ENCODE results near the gene IFT74. TPM values are rescaled to one million over a fixed set of nuclear protein-coding genes. Genes with fewer than 3 reads are reported as not detected.
A peak's percentile ranks its signal among the peaks of the same experiment; 100 is the strongest.

Gene IFT74
- total and polyA plus RNA-seq, 10 of the 15 experiments (the other 5 are each of a cell fraction or from before 2014, with no cell fraction given): 7.6 to 15.4 (median 12.3) TPM

DNA sequence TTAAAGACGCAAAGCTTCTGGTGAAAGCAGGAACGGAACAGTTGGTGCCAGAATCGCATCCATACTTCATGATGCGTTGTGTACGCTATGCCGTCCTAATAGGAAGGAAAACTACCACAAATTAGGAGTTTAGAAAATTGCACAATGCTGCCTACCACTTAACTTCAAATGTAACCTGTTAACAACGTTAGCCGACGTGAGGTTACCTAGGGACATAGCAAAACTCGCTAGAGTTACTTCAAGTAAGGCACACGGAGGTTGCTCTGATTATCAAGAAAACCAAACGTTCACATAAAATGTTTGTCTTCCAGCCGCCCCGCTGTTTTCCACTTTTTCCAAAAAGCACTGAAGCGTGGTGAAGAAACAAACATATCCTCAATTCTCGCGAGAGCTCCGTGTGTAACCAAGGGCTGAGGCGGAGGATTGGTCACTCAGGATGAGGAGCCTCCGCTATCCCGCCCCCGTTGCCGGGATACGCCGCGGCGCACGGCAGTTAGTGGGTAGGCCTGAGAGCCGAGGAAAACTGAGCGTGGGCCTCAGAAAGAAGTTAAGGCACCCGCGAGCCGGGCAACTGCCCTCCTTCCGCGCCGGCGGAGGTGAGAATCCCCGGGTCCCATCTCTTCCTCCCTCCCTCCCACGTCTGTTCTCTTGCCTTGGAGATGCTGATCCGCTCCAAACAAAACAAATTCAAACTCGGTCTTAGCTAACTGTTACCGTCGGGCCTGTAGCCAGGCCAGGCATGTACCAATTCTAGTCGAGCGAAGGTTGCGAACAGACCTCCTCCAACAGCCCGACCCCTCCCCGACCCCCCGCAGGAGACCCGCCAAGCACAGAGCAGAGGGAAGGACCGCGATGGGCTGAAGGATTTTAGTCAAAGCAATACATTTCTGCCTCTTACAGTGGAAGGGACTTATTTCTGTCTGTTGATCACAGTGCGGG is at the start of gene IFT74 (continued):
- peak; percentile 21; the same call in 1 of the 2 replicates for TF ChIP-seq EED (IDR thresholded peaks at IDR 0.05; ENCODE audit: low read depth)

- 96% methylated on average over 2 of the region's 2 CpGs for WGBS (ENCODE audit: insufficient coverage, insufficient replicate concordance, low lambda C conversion rate, missing lambda C conversion rate)
- H3K36me3 ChIP-seq (ENCODE audit: control insufficient read depth in 2 of 2, insufficient read depth in 2 of 2, low read length in 1 of 2): peaks cover 2 to 23% of the 10 kb centered on the region in 2 experiments
- no peaks in the 10 kb centered on the region for H3K79me2 ChIP-seq (ENCODE audit: control insufficient read depth, insufficient read depth, low read length)
- in situ Hi-C loops (cut with MboI) (no loop called here), intact Hi-C loops (cut with micrococcal nuclease; ENCODE audit: unreplicated experiment) (no loop called here)
- FAIRE-seq (no peak), ATAC-seq (no peak), DNase-seq (ENCODE audit: low read depth, low spot score) (no peak)
- no peaks in the 10 kb centered on the region for H3K9me3 ChIP-seq (replicated peaks; ENCODE audit: control insufficient read depth, insufficient read depth, low read length)
- H3K9ac ChIP-seq (ENCODE audit: control insufficient read depth, insufficient read depth, low read length): no peak overlapping the region
- CTCF ChIA-PET: interaction anchor here (1.8 kb wide), 1 partner anchor 15 kb away, joined by 7 read pairs; no protein-coding TSS in a partner anchor
- no peak overlapping the region for H3K27ac ChIP-seq (ENCODE audit: control insufficient read depth, insufficient read depth)
- no peaks in the 10 kb centered on the region for H4K20me1 ChIP-seq (ENCODE audit: control insufficient read depth, insufficient read depth)
- H3K27me3 ChIP-seq (replicated peaks in 1 of 2; ENCODE audit: control insufficient read depth in 2 of 2, insufficient read depth in 2 of 2, low read length in 1 of 2): no peaks in the 10 kb centered on the region
- no peaks in the 10 kb centered on the region for H3K4me1 ChIP-seq (ENCODE audit: control insufficient read depth, insufficient read depth, low read length)
- H2AFZ ChIP-seq (ENCODE audit: control insufficient read depth, low read depth, low read length): no peak overlapping the region
- SMC1A ChIA-PET (ENCODE audit: uncharacterized antibody, unreplicated experiment): interaction anchor here (0.7 to 2.2 kb wide), 2 partner anchors 10 to 43 kb away, joined by 3 to 7 read pairs; no protein-coding TSS in a partner anchor
- no peak overlapping the region for H3K4me2 ChIP-seq (ENCODE audit: control insufficient read depth, insufficient read depth)
- RAD21 ChIA-PET (ENCODE audit: unreplicated experiment): no interaction called here
- POLR2A ChIA-PET: no interaction called here
- no TSS peak for BruUV-seq (replicated peaks)
- H3K4me3 ChIP-seq: no peak overlapping the region
- TF ChIP-seq ZNF207 (IDR thresholded peaks at IDR 0.05; ENCODE audit: borderline replicate concordance): no peak
- TF ChIP-seq ETV6 (conservative IDR thresholded peaks at IDR 0.05 in 1 of 2, IDR thresholded peaks at IDR 0.05 in 1 of 2; ENCODE audit: borderline replicate concordance in 1 of 2, low read depth in 1 of 2): no peak
- no peak for TF ChIP-seq ZNF384 (IDR thresholded peaks at IDR 0.05; ENCODE audit: borderline replicate concordance, low read depth, low read length)
- TF ChIP-seq ZNF24 (IDR thresholded peaks at IDR 0.05): no peak
- no peak for TF ChIP-seq SP1 (IDR thresholded peaks at IDR 0.05; ENCODE audit: low read depth, low read length)
- TF ChIP-seq ATF7 (IDR thresholded peaks at IDR 0.05; ENCODE audit: low read depth): no peak
- no peak for TF ChIP-seq SREBF1 (IDR thresholded peaks at IDR 0.05; ENCODE audit: low read length)
- TF ChIP-seq ASH2L (IDR thresholded peaks at IDR 0.05; ENCODE audit: borderline replicate concordance, low read depth): no peak
- TF ChIP-seq KLF5 (IDR thresholded peaks at IDR 0.05; ENCODE audit: partially characterized antibody): no peak
- no peak for TF ChIP-seq MEF2B (IDR thresholded peaks at IDR 0.05; ENCODE audit: partially characterized antibody, poor library complexity, severe bottlenecking)
- no peak for TF ChIP-seq RELA (IDR thresholded peaks at IDR 0.05; ENCODE audit: borderline replicate concordance, partially characterized antibody)
- TF ChIP-seq ZZZ3 (IDR thresholded peaks at IDR 0.05; ENCODE audit: control insufficient read depth, insufficient read length, low read depth): no peak
- TF ChIP-seq SIN3A (IDR thresholded peaks at IDR 0.05; ENCODE audit: low read depth, low read length): no peak
- no peak for TF ChIP-seq EZH2 (IDR thresholded peaks at IDR 0.05; ENCODE audit: borderline replicate concordance, control insufficient read depth, low read depth, low read length)
- TF ChIP-seq MEF2A (IDR thresholded peaks at IDR 0.05; ENCODE audit: insufficient read depth, low read depth, low read length): no peak
- no peak for TF ChIP-seq TCF7 (IDR thresholded peaks at IDR 0.05; ENCODE audit: borderline replicate concordance)
- TF ChIP-seq BACH1 (IDR thresholded peaks at IDR 0.05; ENCODE audit: borderline replicate concordance): no peak
- TF ChIP-seq CEBPZ (IDR thresholded peaks at IDR 0.05; ENCODE audit: low read depth, low read length): no peak
- no peak for TF ChIP-seq GABPA (IDR thresholded peaks at IDR 0.05; ENCODE audit: low read depth)
Measured at GRCh38 chr9:26913138-26913668, 43.0 kb upstream of the IFT74 start.

Data from GM12878 (cell line).